Brain pericyte (primary cell): ENCODE data around the gene PARM1.

ENCODE experiments used
- DNase-seq: peaks from one replicate; pipeline ENCODE4 v3.0.0-alpha.2; 2012; ENCODE audit warnings: low read depth, low spot score

The PARM1 gene

DNA sequence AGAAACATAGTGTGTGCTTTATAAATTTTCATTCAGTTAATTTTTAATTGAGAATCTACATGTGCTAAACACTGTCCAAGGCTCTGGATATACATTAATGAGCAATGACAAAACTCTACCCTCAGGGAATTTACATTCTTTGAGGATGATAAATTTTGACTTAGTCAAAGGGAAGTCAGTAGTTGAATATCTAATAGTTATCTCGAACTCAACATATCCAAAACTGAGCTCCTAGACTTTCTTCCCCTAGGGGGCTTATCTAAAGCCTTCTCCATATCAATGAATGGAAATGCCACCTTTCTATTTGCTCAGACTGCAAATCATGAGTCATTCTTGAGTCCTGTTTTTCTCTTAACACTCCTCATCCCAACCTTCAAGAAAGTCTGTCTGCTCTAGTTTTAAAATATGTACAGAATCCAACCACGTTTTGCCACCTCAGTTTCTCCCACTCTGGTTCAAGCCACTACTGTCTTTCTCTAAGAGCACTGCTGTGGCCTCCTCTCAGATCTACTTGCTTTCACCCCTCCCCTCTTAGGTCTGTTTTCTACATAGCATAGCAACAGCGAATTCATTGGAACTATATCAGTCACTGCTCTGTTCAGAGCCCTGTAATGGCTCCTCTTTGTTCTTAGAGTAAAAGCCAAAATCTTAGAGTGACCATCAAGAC lies 9.5 kb downstream of the PARM1 start:
- no peak for DNase-seq

DNA sequence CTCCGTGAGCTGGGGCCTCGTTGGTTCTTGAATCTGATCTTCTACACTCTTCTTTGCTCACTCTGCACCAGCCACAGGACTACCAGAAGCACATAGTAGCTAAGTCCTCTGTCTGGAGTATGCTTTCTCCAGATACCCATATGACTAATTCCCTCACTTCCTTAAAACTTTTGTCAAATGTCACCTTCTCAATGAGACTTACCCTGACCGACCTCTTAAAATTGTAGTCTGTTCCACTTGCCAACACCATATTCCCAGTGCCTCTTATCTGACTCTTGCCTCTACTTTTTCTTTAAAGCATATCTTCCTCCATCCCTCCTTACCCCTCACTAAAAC lies 10.0 kb downstream of the PARM1 start:
- DNase-seq, result no peak

DNA sequence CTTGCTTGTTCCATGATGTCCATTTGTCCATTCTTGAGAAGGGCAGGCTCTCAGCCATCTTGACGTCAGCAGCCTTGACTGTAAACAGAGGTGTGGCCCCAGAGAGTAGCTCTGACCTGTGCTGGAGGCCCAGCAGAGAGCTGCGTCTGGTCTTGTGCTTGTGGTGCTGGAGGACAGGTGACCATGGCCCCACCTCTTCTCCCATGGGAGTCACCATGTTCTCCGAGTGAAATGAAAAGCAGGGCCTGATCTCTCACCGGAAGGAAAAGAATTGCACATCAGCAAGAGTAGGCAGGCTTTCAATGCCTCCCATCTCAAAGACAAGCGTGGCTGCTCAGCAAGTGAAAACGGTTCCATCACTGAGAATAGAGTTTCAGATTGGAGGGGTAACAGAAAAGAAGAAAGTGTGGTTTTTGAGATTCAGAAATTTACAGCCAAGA lies 11.5 kb downstream of the PARM1 start:
- no peak for DNase-seq

DNA sequence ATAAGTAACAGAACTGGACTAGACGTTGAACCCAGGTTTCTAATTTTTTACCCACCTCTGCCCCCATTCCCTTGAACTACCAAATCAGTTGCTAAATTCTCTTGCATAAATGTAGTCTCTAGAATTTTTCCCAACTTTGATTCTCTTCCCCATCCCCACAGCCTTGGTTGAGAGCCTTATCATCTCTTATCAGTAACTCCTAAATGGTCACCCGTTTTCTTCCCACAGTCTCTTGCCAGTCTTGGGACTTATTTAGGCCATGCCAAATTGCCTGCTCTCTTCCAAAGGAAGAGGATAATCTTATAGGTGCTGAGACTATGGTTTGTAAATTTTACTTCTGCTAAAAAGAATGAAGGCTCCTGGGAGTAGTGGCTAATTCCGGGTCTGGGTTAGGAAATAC lies 13.3 kb downstream of the PARM1 start:
- no peak for DNase-seq

DNA sequence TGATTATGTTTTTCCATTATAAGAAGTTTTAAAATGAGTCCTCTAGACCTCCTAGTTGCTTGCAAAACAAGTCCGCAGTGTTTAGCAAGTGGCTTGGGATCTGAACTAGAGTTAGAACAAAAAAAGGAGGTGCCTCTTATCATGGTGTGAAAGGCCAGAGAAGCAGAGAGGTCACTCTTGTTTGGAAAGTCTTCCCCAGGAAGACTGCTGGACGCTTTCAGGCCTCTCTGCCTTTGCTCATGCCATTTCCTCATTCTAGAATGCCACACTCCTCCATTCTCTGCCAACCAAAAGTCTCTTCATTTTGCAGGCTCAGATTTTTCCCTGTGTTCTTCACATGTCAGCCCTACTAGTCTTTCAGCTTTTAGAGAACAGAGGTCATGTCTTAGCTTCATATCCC lies 14.9 kb downstream of the PARM1 start:
- DNase-seq, result no peak

DNA sequence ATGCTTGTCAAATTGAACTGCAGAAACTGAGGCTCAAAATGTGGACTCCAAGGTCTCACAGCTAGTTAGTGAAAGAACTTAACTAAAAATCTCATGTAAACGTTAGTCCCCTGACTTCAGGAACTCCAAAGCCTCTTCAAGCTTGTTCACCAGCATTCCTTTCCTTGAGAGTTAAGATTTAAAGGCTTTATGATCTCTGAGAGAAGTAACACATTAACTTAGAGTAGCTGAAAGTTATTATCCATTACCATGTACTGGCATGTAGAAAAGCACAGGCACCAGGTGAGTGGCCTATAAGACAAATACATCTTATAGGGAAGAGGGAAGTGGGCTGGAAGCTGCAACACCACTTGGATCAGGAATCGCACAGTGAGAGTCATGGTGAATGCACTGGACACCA lies 15.3 kb downstream of the PARM1 start:
- no peak for DNase-seq

DNA sequence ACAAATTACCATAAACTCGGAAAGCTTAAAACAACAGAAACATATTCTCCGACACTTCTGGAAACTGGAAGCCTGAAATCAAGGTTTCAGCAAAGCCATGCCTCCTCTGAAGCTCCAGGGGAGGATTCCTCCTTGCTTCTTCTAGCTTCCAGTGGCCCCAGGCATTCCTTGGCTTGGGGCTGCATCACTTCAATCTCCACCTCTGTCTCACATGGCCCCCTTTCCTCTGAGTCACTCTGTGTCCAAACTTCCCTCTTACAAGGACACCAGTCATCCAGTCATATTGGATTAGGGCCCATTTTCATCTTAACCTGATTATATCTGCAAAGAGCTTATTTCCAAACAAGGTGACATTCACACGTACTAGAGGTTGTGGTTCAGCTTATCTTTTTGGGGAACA lies 17.3 kb downstream of the PARM1 start:
- no peak for DNase-seq

DNA sequence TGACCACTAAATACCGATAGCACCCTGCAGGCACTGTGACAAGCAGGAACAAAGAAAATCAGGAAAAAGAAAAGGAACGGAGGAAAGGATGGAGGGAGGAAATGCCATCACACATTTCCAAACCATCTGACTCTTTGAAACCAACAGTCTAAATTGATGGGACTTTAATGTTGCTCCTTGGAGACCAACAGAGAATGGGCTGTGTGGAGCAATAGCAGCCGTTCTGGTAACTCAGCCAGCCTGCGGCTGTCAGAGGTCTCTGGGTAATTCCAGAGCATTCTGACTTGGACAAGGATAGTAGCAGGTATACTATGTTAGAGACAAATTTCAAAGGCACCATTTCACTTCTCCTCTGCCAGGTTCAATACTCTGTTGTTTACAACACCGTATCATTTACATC lies 18.0 kb downstream of the PARM1 start:
- no peak for DNase-seq

DNA sequence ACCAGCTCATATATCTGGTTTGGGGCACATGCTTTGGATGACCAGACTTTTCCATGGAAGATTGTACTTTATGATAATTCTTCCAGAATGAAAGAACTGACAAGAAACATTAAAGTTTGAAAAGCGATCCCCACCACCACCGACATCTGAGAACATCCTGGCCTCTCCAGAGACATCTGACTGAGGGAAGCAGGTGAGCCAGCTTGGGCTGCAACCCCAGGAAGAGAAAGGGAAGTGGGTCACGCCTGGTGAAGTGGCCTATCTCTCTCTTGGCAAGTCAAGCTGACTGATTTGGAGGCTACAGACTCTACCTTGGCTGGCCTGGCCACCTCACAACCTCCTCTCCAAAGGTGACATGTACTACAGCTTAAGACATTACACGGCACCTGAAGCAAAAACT lies 20.7 kb downstream of the PARM1 start:
- no peak for DNase-seq

DNA sequence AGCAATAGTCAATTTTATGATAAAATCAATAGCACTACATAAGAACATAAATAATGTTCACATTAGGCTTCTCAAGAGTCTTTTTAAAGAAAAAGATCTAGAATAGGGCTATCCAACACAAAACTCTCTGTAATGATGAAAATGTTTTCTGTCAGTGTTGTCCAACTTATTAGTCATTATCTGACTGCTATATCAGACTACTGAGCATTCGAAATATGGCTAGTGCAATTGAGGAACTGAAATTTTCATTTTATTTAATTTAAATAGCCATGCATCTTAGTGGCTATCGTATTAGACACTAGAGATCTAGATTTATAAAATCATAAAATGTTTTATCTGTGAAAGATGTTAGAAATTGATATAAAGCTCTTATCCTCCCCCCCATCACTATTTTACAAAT lies 26.0 kb downstream of the PARM1 start:
- no peak for DNase-seq

DNA sequence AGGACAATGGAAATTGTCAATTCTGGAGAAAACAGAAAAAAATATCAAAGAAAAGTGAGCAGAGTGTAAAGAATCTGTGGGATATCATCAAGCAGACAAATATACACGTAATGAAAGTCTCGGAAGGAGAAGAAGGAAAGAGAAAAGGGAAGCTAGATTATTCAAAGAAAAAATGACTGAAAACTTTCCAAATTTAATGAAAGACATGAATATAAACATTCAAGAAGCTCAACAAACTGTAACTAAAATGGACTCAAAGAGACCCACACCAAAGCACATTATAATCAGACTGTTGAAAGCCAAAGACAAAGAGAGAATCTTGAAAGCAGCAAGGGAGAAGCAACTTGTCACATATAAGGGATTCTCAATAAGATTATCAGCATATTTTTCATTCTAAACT lies 28.3 kb downstream of the PARM1 start:
- DNase-seq, result no peak

DNA sequence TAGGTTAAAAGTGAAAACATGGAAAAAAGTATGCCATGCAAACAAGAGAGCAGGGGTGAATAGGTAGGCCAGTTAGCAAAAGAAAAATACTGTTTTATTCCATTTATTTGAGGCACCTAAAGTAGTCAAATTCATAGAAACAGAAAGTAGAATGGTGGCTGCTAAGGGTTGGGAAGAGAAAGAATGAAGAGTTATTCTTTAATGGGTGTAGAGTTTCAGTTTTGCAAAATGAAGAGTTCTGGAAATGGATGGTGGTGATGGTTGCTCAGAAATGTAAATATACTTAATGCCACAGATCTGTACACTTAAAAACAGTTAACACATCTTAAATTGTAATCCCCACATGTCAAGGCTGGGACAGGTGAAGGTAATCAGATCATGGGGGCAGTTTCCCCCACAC lies 29.7 kb downstream of the PARM1 start:
- DNase-seq, result no peak

DNA sequence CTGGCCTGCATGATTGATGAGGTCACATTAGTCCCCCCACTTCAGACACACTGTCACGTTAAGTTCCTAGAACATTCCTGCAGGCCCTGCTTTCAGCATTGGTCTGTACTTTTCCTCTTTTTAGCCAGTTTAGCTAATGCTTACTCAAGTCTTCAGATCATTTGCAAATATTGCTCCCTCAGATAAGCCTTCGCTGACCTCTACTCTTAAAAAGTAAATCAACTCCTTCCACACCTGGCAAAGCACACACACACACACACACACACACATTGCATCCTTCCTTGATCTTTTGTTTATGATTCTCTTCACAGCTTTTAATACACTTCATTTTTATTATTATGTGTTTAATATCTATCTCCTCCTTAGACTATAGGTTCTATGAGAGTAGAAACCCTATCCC lies 31.4 kb downstream of the PARM1 start:
- no peak for DNase-seq

DNA sequence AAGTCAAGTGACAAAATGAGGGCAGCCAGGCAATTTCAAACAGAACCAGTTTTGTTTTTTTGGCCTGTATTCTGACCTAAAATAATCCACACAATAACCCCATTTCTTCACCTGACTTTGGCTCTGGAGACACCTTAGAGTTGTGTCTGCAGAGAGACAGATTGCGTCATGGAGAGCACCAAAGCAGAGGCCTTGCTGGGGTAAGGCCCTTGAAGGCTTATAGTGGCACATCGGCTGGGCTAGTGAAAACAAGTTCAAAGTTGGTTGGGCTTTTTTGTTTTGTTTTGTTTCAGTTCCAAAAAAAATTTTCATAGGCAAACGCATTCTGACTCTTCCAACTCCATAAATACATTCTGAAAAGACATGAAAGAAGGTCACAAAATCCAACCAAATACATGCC lies 34.4 kb downstream of the PARM1 start:
- no peak for DNase-seq

DNA sequence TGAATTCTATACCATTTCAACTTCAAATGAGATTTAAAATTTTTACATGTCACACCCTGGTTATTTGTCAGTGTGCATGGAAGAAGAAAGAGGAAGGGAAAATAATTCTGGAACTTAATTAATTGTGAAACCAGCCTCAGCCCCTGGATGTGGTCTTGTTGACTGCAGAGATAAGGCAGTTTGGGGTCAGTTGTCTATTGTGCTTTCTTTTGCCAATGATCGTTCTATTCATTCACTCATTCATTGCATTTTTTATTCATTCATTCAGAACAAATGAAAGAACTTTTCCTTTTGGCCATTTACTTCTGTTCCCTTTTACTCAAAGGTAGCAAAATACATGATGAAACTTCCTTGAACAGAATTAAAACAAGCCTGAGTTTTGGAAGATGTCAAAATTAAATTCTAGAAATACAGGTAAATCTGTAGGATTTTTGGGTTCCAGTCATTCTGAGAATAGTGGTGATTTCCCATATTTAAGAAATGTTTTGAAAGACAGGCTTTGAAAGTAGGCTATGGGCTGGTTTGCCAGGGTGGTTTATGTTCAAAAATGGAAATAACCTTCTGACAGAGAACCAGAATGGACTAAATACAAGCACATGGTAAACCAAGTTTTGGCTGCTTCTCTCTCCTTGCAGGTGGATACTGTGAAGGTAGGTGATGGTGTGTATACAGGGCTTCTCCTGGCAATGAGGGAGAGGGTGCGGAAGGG lies 35.7 kb downstream of the PARM1 start:
- no peak for DNase-seq

DNA sequence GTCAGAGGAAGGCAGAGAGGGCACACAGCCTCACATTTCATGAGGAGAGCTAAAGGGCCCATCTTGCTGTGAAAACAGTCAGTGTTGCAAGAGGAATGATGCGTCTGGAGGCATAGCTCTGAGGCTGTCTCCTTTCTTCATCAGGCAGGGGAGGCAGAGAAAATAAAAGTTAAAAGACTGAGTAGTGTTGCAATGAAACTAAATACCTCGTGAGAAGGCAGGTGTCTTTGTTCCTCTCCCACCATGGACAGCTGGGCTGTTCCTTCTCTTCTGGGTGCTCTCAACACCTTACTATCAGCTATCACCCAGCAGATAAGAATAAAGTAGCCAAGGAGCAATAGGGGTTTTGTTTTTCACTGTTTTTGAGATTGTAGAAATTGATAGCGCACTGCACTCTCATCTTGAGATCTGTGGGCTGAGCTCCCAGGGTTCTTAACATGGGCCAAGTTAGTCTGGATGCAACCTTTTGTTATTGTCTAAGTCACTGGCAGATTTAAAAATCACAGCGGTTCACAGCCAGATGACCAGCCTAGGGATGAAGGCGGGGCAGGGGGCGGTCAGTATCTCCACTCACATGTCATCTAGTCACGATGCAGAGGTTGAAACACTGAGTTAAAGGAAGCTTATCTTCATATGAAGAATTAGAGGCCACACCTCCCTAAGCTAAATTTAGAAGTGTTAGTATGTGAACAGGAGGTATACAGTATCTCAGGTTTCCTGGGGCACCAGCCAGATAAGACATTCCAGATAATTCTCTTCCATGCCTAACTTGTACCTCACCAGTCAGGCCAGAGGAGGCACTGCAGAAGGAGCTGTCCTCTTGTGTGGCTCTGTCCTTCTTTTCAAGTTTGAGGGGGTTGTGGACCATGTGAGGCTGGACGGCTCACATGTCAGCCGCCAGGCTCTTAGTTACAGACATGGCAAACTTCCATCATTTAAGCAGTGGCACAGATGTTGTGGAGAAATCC lies 36.9 kb downstream of the PARM1 start:
- DNase-seq, result no peak

DNA sequence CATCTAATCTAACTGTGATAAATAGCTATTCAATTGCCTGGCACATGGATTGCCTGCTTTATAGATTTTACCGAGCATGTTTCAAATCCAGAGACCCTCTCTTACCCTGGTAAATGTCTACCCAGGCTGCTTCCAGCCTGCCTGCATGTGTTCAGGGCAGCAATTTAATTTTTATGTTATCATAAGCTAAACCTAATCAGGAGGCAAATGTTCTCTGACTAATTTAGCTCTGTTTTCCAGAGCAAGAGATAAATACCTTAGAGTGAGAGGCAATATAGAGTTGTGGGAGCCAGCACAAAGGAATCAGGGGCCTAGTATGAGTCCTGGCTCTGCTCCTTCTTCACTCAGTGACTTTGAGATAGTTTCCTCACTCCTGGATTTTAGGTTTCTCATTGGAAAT lies 37.7 kb downstream of the PARM1 start:
- DNase-seq, result no peak

DNA sequence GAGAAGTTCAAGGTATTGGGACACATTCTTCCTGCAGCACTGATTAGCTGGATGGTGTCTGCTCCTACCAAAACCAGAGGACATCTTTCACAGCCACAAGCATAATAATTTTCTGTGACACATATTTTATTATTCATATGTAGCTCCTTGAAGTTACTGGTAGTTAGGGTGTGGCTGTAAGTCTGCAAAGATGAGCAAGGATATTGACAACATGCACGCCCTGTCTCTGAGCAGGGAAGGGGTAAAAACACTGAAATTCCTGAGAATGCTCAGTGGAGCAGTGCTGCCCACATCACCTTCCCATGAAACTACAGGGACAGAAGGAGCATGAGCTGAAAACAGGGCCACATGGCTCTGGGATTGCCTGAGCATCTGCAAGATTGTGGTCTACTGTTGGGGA lies 38.9 kb downstream of the PARM1 start:
- no peak for DNase-seq

DNA sequence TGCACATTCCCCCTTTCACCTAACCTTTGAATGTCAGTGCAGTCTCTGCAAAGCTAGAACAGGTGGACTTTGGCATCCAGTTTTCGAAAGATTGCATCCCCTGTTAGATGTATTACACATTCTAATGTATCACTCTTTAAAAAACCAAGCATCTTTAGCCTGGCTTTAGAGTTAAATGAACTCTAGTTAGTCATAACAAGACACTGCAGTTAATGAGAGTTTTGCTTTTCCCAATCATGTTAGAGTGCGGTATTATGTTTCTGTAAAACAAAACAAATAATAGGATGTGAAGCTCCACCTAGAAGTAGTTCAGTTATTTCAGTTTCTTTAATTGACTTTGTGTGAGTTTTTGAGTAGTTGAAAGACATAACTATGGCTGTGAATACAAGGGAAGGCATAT lies 42.2 kb downstream of the PARM1 start:
- DNase-seq, result no peak

DNA sequence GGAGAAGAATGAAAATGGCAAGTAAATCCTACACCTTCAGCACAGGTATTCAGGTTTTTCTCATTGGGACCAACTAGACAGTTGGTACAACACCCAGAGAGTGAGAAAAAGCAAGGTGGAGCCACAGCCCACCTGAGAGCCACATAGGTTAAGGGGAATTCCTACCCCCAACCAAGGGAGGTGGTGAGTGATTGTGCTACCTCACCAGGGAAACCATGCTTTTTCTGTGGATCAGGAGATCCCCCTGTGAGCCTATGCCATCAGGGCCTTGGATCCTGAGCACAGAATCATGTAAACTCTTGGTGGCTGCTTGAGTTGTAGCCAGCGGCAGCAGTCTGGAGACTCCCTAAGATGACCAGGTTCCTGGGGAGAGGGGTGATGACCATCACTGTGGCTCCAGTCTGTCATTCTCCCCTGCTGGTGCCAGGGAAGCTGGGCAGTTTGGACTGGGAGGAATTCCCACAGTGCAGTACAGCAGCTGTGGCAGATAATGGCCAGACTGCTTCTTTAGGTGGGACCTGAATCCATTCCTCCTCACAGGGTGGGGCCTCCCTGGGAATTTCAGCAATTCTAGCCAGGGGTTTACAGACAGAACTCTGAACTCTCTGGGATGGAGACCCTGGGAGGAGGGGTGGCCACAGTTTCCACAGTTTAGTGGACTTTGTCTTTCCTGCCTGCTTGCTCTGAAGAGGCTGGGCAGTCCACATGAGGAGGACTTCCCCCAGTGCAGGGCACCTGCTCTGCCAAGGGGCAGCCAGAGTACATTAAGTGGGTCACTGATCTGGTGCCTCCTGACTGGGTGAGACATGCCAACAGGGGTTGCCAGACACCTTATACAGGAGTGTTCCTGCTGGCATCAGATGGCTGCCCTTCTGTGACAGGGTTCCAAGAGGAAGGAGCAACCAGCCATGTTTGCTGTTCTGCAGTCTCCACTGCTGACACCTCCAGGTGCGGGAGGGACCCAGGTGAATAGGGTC lies 43.2 kb downstream of the PARM1 start:
- no peak for DNase-seq

DNA sequence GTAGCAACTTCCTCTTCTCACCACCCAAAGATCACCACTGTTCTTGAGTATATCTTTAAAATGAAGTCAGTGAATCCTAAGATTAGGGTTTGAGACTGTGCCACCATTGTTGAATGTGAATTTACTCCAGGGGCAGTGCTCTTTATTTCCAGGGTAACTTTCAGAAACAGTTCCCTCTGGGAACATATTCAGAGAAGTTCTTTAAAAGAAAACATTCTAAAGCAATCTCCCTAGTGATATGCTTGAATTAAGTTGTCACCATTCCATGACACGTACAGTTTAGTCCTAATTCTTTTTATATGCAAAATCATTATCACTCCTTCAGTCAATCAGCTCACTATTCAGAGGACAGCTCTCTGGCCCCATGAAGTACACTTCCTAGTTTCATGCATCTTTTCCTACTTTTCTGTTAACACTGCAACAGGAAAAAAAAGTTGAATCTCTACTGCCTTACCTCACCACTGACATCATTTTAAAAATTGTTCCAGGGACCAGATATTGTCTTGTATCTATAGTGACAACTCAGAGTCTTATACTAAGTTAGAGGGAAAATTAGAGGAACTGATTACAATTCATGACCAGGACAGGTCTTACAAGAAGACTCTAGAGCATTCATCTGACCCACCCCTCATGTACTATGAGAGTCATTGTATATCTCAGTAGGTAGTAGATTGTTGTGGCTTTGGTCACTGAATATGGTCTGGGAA lies 49.8 kb downstream of the PARM1 start:
- no peak for DNase-seq
